WTC11 (cell line): ENCODE data around the gene SLC8A3.

ENCODE experiments used
- HMGA2 ChIP-seq: fragments of 250-450 bp; sonication (Bioruptor Pico); IDR thresholded peaks from 2 replicates; pipeline ENCODE4 v1.4.0; 2021; ENCODE audit warnings: mild to moderate bottlenecking, moderate library complexity
- JUN ChIP-seq: sonication (generic); formaldehyde crosslinking; IDR thresholded peaks from 2 replicates; pipeline ENCODE4 v1.8.0; 2023; ENCODE audit warnings: mild to moderate bottlenecking, missing genetic modification reagents
- KAT7 ChIP-seq: sonication (generic); formaldehyde crosslinking; IDR thresholded peaks from 2 replicates; pipeline ENCODE4 v1.8.1; 2023; ENCODE audit warnings: missing genetic modification reagents, mild to moderate bottlenecking, borderline replicate concordance
- NFE2L1 ChIP-seq: sonication (generic); formaldehyde crosslinking; IDR thresholded peaks from 2 replicates; pipeline ENCODE4 v1.8.1; 2023; ENCODE audit warnings: missing genetic modification reagents
- NR3C1 ChIP-seq: sonication (generic); formaldehyde crosslinking; conservative IDR thresholded peaks from 2 replicates; pipeline ENCODE4 v1.8.1; 2023; ENCODE audit warnings: low read depth, mild to moderate bottlenecking, missing genetic modification reagents
- RELA ChIP-seq: sonication (generic); formaldehyde crosslinking; IDR thresholded peaks from 2 replicates; pipeline ENCODE4 v1.8.1; 2022; ENCODE audit warnings: missing genetic modification reagents, mild to moderate bottlenecking, borderline replicate concordance
- RORB ChIP-seq: fragments of 250-450 bp; sonication (Bioruptor Pico); IDR thresholded peaks from 2 replicates; pipeline ENCODE4 v1.9.0; 2021; ENCODE audit warnings: mild to moderate bottlenecking
- ZNF121 ChIP-seq: sonication (generic); formaldehyde crosslinking; IDR thresholded peaks from 2 replicates; pipeline ENCODE4 v1.8.0; 2023; ENCODE audit warnings: missing genetic modification reagents
- ZNF317 ChIP-seq: sonication (generic); formaldehyde crosslinking; IDR thresholded peaks from 2 replicates; pipeline ENCODE4 v1.8.1; 2023; ENCODE audit warnings: low read depth, mild to moderate bottlenecking, moderate library complexity, missing genetic modification reagents, borderline replicate concordance
- ZNF416 ChIP-seq: fragments of 250-450 bp; sonication (Bioruptor Pico); IDR thresholded peaks from 2 replicates; pipeline ENCODE4 v1.9.0; 2021; ENCODE audit warnings: mild to moderate bottlenecking, inconsistent platforms
- TF ChIP-seq, protein P1 (sequence below): fragments of 200-600 bp; IDR thresholded peaks from 2 replicates; pipeline ENCODE4 v1.8.0; 2022; ENCODE audit warnings: antibody characterized with exemption
- TF ChIP-seq, protein P2 (sequence below): sonication (generic); formaldehyde crosslinking; conservative IDR thresholded peaks from 2 replicates; pipeline ENCODE4 v1.8.1; 2022; ENCODE audit warnings: mild to moderate bottlenecking, missing genetic modification reagents
- TF ChIP-seq, protein P3 (sequence below): sonication (generic); formaldehyde crosslinking; IDR thresholded peaks from 2 replicates; pipeline ENCODE4 v1.8.0; 2022; ENCODE audit warnings: mild to moderate bottlenecking, missing genetic modification reagents
- TF ChIP-seq, protein P4 (sequence below): sonication (generic); formaldehyde crosslinking; IDR thresholded peaks from 2 replicates; pipeline ENCODE4 v1.8.1; 2023; ENCODE audit warnings: mild to moderate bottlenecking, missing genetic modification reagents

DNA sequence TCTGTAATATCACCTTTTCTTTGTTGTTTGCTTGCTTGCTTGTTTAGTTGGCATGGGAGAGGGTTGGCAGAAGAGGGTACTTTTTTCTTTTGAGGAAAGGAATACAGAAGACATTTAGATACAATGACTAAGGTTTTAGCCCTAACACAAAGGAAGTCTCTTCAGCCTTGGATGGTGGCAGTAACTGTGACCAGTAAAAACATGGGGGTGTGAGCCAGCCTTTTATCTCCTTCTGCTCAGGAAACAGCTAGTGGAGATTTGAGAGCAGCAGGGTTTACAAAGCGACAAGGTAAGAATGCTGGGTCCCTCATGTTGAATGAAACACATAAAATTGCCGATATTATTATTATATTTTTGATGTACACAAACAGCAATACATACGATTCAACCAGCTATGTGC, 40.4 kb downstream of the SLC8A3 start:
- TF ChIP-seq, protein P1, sequence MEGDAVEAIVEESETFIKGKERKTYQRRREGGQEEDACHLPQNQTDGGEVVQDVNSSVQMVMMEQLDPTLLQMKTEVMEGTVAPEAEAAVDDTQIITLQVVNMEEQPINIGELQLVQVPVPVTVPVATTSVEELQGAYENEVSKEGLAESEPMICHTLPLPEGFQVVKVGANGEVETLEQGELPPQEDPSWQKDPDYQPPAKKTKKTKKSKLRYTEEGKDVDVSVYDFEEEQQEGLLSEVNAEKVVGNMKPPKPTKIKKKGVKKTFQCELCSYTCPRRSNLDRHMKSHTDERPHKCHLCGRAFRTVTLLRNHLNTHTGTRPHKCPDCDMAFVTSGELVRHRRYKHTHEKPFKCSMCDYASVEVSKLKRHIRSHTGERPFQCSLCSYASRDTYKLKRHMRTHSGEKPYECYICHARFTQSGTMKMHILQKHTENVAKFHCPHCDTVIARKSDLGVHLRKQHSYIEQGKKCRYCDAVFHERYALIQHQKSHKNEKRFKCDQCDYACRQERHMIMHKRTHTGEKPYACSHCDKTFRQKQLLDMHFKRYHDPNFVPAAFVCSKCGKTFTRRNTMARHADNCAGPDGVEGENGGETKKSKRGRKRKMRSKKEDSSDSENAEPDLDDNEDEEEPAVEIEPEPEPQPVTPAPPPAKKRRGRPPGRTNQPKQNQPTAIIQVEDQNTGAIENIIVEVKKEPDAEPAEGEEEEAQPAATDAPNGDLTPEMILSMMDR = no peak
- TF ChIP-seq, protein P2, sequence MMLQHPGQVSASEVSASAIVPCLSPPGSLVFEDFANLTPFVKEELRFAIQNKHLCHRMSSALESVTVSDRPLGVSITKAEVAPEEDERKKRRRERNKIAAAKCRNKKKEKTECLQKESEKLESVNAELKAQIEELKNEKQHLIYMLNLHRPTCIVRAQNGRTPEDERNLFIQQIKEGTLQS (CRISPR knock-in tag) = no peak
- TF ChIP-seq JUN (CRISPR knock-in tag) = no peak
- no peak for TF ChIP-seq ZNF416
- TF ChIP-seq RORB = no peak
- TF ChIP-seq KAT7 (CRISPR knock-in tag) = no peak
- no peak for TF ChIP-seq NR3C1 (CRISPR knock-in tag)
- no peak for TF ChIP-seq ZNF317 (CRISPR knock-in tag)
- no peak for TF ChIP-seq NFE2L1 (CRISPR knock-in tag)
- no peak for TF ChIP-seq HMGA2 (CRISPR knock-in tag)
- no peak for TF ChIP-seq RELA (CRISPR knock-in tag)
- TF ChIP-seq, protein P3, sequence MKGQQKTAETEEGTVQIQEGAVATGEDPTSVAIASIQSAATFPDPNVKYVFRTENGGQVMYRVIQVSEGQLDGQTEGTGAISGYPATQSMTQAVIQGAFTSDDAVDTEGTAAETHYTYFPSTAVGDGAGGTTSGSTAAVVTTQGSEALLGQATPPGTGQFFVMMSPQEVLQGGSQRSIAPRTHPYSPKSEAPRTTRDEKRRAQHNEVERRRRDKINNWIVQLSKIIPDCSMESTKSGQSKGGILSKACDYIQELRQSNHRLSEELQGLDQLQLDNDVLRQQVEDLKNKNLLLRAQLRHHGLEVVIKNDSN (CRISPR knock-in tag) = no peak
- no peak for TF ChIP-seq ZNF121
- TF ChIP-seq, protein P4, sequence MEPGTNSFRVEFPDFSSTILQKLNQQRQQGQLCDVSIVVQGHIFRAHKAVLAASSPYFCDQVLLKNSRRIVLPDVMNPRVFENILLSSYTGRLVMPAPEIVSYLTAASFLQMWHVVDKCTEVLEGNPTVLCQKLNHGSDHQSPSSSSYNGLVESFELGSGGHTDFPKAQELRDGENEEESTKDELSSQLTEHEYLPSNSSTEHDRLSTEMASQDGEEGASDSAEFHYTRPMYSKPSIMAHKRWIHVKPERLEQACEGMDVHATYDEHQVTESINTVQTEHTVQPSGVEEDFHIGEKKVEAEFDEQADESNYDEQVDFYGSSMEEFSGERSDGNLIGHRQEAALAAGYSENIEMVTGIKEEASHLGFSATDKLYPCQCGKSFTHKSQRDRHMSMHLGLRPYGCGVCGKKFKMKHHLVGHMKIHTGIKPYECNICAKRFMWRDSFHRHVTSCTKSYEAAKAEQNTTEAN = no peak
